ENCODE data around the gene B3GNT9.

DNA sequence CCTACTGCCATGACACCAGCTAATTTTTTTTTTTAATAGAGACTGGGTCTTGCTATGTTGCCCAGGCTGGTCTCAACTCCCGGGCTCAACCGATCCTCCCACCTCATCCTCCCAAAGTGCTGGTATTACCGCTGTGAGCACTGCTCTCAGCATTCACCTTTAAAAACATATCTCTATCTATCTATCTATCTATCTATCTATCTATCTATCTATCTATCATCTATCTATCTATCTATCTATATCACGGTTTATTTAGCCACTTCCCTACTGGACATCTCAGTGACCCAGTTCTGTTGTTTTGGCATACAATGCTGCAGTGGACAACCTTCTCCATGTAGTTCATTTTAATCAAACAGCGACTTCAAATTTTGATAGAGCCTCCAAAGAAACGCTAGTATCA, 42.3 kb downstream of the B3GNT9 start:
- no peak for TF ChIP-seq POLR2A (IDR thresholded peaks at IDR 0.05)
- TF ChIP-seq, protein P1, sequence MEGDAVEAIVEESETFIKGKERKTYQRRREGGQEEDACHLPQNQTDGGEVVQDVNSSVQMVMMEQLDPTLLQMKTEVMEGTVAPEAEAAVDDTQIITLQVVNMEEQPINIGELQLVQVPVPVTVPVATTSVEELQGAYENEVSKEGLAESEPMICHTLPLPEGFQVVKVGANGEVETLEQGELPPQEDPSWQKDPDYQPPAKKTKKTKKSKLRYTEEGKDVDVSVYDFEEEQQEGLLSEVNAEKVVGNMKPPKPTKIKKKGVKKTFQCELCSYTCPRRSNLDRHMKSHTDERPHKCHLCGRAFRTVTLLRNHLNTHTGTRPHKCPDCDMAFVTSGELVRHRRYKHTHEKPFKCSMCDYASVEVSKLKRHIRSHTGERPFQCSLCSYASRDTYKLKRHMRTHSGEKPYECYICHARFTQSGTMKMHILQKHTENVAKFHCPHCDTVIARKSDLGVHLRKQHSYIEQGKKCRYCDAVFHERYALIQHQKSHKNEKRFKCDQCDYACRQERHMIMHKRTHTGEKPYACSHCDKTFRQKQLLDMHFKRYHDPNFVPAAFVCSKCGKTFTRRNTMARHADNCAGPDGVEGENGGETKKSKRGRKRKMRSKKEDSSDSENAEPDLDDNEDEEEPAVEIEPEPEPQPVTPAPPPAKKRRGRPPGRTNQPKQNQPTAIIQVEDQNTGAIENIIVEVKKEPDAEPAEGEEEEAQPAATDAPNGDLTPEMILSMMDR (IDR thresholded peaks at IDR 0.05) = no peak
